ENCODE results near the gene AKAP13. TPM values are rescaled to one million over a fixed set of nuclear protein-coding genes. Genes with fewer than 3 reads are reported as not detected.

Gene AKAP13
- total RNA-seq, 4 donors from 2014 or later: 189 to 405 (median 244) TPM

DNA sequence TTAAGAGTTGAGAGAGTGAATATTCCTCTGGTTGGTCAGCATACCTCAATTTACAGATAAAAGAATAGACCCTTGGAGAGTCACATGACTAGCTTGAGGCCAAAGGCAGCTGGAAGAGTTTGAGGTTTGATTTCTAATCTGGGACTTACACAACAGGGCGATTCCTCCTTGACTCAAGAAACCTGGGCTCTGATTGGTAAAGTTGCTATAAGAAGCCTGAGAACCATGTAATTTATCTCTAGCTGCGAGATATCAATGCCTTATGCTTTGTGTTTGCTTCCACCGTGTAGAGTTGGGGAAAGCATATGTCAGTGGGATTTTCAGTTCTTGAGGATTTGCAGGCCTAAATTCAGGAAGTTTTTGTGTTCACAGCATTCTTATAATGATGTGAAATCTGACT, 208.3 kb downstream of the AKAP13 start:
- 70 to 88% methylated on average over 3 of the region's 3 CpGs for WGBS, 2 donors
- peak overlapping the region; percentile 67 to 90 (median 87) for H3K27ac ChIP-seq

DNA sequence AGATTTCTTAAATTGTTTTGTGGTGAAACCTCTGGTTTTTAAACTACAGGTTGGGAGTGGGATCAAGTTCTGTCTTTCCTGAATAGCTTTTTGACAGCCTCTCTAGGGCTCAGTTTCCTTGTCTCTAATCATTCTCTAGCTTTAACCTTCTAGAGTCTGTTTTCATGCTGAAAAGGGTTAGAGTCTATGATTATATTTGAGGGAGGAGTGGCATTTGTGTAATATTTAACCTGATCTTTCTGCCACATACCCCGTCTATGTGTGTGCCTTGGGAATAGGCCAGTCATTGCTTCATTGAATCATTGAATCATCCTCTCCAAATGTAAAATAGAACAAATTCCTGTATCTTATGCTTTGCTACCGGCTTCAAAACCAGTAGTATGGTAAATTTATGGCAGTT, 209.4 kb downstream of the AKAP13 start:
- H3K27me3 ChIP-seq: no peaks in the 10 kb centered on the region
- TF ChIP-seq, protein P1, sequence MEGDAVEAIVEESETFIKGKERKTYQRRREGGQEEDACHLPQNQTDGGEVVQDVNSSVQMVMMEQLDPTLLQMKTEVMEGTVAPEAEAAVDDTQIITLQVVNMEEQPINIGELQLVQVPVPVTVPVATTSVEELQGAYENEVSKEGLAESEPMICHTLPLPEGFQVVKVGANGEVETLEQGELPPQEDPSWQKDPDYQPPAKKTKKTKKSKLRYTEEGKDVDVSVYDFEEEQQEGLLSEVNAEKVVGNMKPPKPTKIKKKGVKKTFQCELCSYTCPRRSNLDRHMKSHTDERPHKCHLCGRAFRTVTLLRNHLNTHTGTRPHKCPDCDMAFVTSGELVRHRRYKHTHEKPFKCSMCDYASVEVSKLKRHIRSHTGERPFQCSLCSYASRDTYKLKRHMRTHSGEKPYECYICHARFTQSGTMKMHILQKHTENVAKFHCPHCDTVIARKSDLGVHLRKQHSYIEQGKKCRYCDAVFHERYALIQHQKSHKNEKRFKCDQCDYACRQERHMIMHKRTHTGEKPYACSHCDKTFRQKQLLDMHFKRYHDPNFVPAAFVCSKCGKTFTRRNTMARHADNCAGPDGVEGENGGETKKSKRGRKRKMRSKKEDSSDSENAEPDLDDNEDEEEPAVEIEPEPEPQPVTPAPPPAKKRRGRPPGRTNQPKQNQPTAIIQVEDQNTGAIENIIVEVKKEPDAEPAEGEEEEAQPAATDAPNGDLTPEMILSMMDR (IDR thresholded peaks at IDR 0.05): no peak
- no peak for TF ChIP-seq POLR2A (IDR thresholded peaks at IDR 0.05)
- peak overlapping the region; percentile 11 to 90 (median 87) for H3K27ac ChIP-seq
- intact Hi-C loops (cut with DNase I): loop anchor here (10.0 kb wide), 1 partner anchor 255 kb away; no protein-coding TSS in a partner anchor
- H3K4me1 ChIP-seq: peaks cover 47 to 71% of the 10 kb centered on the region in 2 donors
- no peaks in the 10 kb centered on the region for H3K9me3 ChIP-seq
- 78 to 84% methylated on average over 2 of the region's 2 CpGs for WGBS, 2 donors
- H3K36me3 ChIP-seq: no peaks in the 10 kb centered on the region
- no peak for DNase-seq
- no peak overlapping the region for H3K4me3 ChIP-seq (replicated peaks in 1 of 3)

More for the DNA sequence above, 208.3 kb downstream of the AKAP13 start:
- H3K4me3 ChIP-seq (replicated peaks in 1 of 3): no peak overlapping the region
- DNase-seq: no peak
- peaks cover 59 to 83% of the 10 kb centered on the region in 2 donors for H3K4me1 ChIP-seq
- no peaks in the 10 kb centered on the region for H3K9me3 ChIP-seq
- no peak for TF ChIP-seq POLR2A (IDR thresholded peaks at IDR 0.05)
- TF ChIP-seq, protein P1 (IDR thresholded peaks at IDR 0.05): no peak
- H3K36me3 ChIP-seq: no peaks in the 10 kb centered on the region
- intact Hi-C loops (cut with DNase I): loop anchor here (10.0 kb wide), 1 partner anchor 254 kb away; no protein-coding TSS in a partner anchor
- no peaks in the 10 kb centered on the region for H3K27me3 ChIP-seq

DNA sequence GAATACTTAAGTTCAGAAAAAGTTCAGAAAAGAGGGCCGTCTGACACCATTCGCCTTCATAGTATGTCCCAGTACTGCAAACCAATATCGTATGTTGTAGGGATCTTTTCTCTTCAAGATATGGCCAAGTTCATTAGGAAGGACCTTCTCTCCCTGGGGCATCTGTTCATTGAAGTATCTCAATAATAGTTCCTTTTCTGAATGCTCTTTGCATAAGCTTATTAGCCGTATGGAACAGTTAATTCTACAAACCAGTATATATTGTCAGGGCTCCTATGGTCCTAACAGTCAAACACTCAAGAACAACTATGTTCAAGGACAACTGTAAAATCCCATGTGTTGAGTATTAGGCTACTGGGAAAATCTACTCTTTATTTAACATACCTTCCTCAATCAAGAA, 211.2 kb downstream of the AKAP13 start:
- peaks cover 38 to 61% of the 10 kb centered on the region in 2 donors for H3K4me1 ChIP-seq
- DNase-seq: no peak
- WGBS, 2 donors: 92 to 95% methylated on average over 4 of the region's 4 CpGs
- H3K9me3 ChIP-seq: no peaks in the 10 kb centered on the region
- intact Hi-C loops (cut with DNase I): no loop called here
- H3K27ac ChIP-seq: peak overlapping the region in 2 of 3 donors; percentile 87 to 90
- H3K36me3 ChIP-seq: no peaks in the 10 kb centered on the region
- no peak overlapping the region for H3K4me3 ChIP-seq (replicated peaks in 1 of 3)
- no peaks in the 10 kb centered on the region for H3K27me3 ChIP-seq
- TF ChIP-seq, protein P1 (IDR thresholded peaks at IDR 0.05): no peak
- no peak for TF ChIP-seq POLR2A (IDR thresholded peaks at IDR 0.05)

DNA sequence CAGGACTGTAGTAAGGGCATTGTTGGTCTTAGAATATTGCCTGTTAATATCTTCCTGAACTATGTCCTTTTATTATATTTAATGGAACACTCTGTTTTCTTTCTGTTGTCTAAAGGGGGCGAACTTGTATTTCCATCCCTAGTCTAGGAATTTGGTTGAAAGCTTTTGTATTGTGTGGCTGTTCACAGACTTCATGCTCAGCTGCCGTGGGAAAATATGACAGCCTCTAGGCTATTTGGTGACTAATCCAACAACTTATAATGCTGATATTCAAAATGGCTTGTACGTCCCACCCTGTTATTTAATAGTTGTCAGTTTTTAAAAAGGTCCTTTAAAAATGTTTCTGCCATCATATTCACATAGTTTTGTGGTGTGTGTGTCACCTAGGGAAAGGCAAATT, 211.7 kb downstream of the AKAP13 start:
- intact Hi-C loops (cut with DNase I): no loop called here
- Histone ChIP-seq H3K27ac (peak overlapping the region in 2 of 3 donors; percentile 68 to 87), H3K36me3 (no peaks in the 10 kb centered on the region), H3K4me1 (peaks cover 38 to 55% of the 10 kb centered on the region in 2 donors), H3K9me3 (no peaks in the 10 kb centered on the region), H3K4me3 (replicated peaks in 1 of 3) (no peak overlapping the region), H3K27me3 (no peaks in the 10 kb centered on the region)
- TF ChIP-seq POLR2A (IDR thresholded peaks at IDR 0.05): no peak
- TF ChIP-seq, protein P1 (IDR thresholded peaks at IDR 0.05): peak in 3 of 6 experiments; percentile 23 to 44 (median 24)
- 39 to 47% methylated on average over 3 of the region's 3 CpGs for WGBS, 2 donors
- DNase-seq: no peak

DNA sequence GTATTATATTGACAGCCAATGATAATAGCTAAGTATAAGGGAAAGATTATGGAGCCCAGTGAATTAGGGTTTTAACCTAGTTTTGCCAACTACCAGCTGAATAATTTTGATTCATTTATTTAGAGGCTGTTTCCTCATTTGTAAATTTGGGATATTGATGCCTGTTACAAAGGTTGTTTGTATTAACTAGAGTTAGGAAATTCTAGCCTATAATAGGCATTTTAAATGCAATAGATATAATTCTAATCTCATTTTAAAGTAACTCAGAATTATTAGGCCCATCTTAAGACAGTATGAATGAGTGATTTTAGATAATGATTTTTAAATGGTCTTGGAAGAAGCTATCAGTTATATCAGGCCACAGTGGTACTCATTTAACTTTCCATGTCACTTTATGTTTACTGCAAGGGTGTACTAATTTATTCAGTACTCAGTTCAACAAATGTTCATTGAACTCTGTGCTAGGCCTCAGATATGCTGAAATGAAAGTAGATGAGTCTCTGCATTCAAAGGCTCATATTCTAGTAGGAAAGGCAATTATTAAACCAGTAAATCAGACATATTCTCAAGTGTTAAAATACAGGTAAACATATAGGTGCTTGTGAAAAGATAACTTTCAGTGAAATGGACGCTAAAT, 213.5 kb downstream of the AKAP13 start:
- no peak for TF ChIP-seq POLR2A (IDR thresholded peaks at IDR 0.05)
- TF ChIP-seq, protein P1 (IDR thresholded peaks at IDR 0.05): no peak
- Histone ChIP-seq H3K9me3 (no peaks in the 10 kb centered on the region), H3K4me3 (replicated peaks in 1 of 3) (no peak overlapping the region), H3K4me1 (peaks cover 26 to 43% of the 10 kb centered on the region in 2 donors), H3K36me3 (no peaks in the 10 kb centered on the region), H3K27ac (peak overlapping the region in 1 of 3 donors; percentile 19), H3K27me3 (no peaks in the 10 kb centered on the region)
- intact Hi-C loops (cut with DNase I): no loop called here
- 100% methylated on average over 1 of the region's 1 CpG for WGBS, 2 donors
- no peak for DNase-seq
